ENCODE data around the gene RGS19. TPM values are rescaled to one million over a fixed set of nuclear protein-coding genes. Genes with fewer than 3 reads are reported as not detected.

The RGS19 gene
- polyA plus RNA-seq, 1 donor (not counting 4 experiments of a cell fraction or from before 2014, with no cell fraction given) = 11.8 TPM

- DNase-seq (ENCODE audit: low read depth, low spot score) (no peak), FAIRE-seq (no peak)
- Histone ChIP-seq H3K9me3 (ENCODE audit: control insufficient read depth, low read depth, low read length) (no peaks in the 10 kb centered on the region), H3K27ac (ENCODE audit: control insufficient read depth, insufficient read depth, low read length) (no peak overlapping the region), H3K4me2 (ENCODE audit: control insufficient read depth, extremely low read depth, insufficient read depth, low read depth, low read length) (peak overlapping the region; percentile 32), H3K27me3 (ENCODE audit: control insufficient read depth, extremely low read depth, insufficient read depth, low read length) (no peaks in the 10 kb centered on the region), H2AFZ (ENCODE audit: control insufficient read depth, low read length) (no peak overlapping the region), H3K79me2 (ENCODE audit: control insufficient read depth, insufficient read depth, low read length) (no peaks in the 10 kb centered on the region), H3K4me1 (ENCODE audit: control insufficient read depth, extremely low read depth, insufficient read depth, low read length) (peaks cover 42% of the 10 kb centered on the region), H4K20me1 (ENCODE audit: control insufficient read depth, extremely low read depth, insufficient read depth, low read length) (no peaks in the 10 kb centered on the region), H3K4me3 (ENCODE audit: control insufficient read depth in 2 of 3, extremely low read depth in 1 of 3, insufficient read depth in 2 of 3, low read depth in 1 of 3, low read length in 3 of 3) (no peak overlapping the region), H3K36me3 (ENCODE audit: control insufficient read depth in 2 of 2, extremely low read depth in 1 of 2, insufficient read depth in 2 of 2, low read length in 2 of 2) (no peaks in the 10 kb centered on the region), H3K9ac (ENCODE audit: control insufficient read depth, extremely low read depth, insufficient read depth, low read length) (no peak overlapping the region), H3K9me1 (ENCODE audit: control insufficient read depth, extremely low read depth, insufficient read depth, low read length) (no peaks in the 10 kb centered on the region)
- no peak for TF ChIP-seq EZH2 (IDR thresholded peaks at IDR 0.05; ENCODE audit: low read length)
- no peak for TF ChIP-seq CTCF (optimal IDR thresholded peaks at IDR 0.05 in 1 of 3, IDR thresholded peaks at IDR 0.05 in 1 of 3, conservative IDR thresholded peaks at IDR 0.05 in 1 of 3; ENCODE audit: extremely low read depth in 1 of 3, insufficient read depth in 2 of 3, low read length in 3 of 3)
- dilution Hi-C loops (cut with MboI; ENCODE audit: extremely low pct_ligation_motif_present, low sequenced_read_pairs) = no loop called here
These were observed 13.4 kb downstream of the RGS19 start for GRCh38 chr20:64065974-64066343.

- H3K9me1 ChIP-seq (ENCODE audit: control insufficient read depth, extremely low read depth, insufficient read depth, low read length) = no peaks in the 10 kb centered on the region
- no peak overlapping the region for H3K9ac ChIP-seq (ENCODE audit: control insufficient read depth, extremely low read depth, insufficient read depth, low read length)
- H3K4me1 ChIP-seq (ENCODE audit: control insufficient read depth, extremely low read depth, insufficient read depth, low read length) = peaks cover 42% of the 10 kb centered on the region
- no peaks in the 10 kb centered on the region for H3K27me3 ChIP-seq (ENCODE audit: control insufficient read depth, extremely low read depth, insufficient read depth, low read length)
- no peak overlapping the region for H2AFZ ChIP-seq (ENCODE audit: control insufficient read depth, low read length)
- no peak overlapping the region for H3K27ac ChIP-seq (ENCODE audit: control insufficient read depth, insufficient read depth, low read length)
- H3K4me2 ChIP-seq (ENCODE audit: control insufficient read depth, extremely low read depth, insufficient read depth, low read depth, low read length) = peak overlapping the region; percentile 32
- no peak for TF ChIP-seq EZH2 (IDR thresholded peaks at IDR 0.05; ENCODE audit: low read length)
- no peak for TF ChIP-seq CTCF (optimal IDR thresholded peaks at IDR 0.05 in 1 of 3, IDR thresholded peaks at IDR 0.05 in 1 of 3, conservative IDR thresholded peaks at IDR 0.05 in 1 of 3; ENCODE audit: extremely low read depth in 1 of 3, insufficient read depth in 2 of 3, low read length in 3 of 3)
- H3K9me3 ChIP-seq (ENCODE audit: control insufficient read depth, low read depth, low read length) = no peaks in the 10 kb centered on the region
- FAIRE-seq (no peak), DNase-seq (ENCODE audit: low read depth, low spot score) (no peak)
- no peaks in the 10 kb centered on the region for H3K79me2 ChIP-seq (ENCODE audit: control insufficient read depth, insufficient read depth, low read length)
- H3K4me3 ChIP-seq (ENCODE audit: control insufficient read depth in 2 of 3, extremely low read depth in 1 of 3, insufficient read depth in 2 of 3, low read depth in 1 of 3, low read length in 3 of 3) = no peak overlapping the region
- H3K36me3 ChIP-seq (ENCODE audit: control insufficient read depth in 2 of 2, extremely low read depth in 1 of 2, insufficient read depth in 2 of 2, low read length in 2 of 2) = no peaks in the 10 kb centered on the region
- no peaks in the 10 kb centered on the region for H4K20me1 ChIP-seq (ENCODE audit: control insufficient read depth, extremely low read depth, insufficient read depth, low read length)
- dilution Hi-C loops (cut with MboI; ENCODE audit: extremely low pct_ligation_motif_present, low sequenced_read_pairs) = no loop called here
These were observed 14.0 kb downstream of the RGS19 start for GRCh38 chr20:64065062-64065973.
